Dendritic cell treated with granulocyte-macrophage colony-stimulating factor and Interleukin-4, amounts not matched to agents 40 ng/mL and 50 ng/mL, for 4 days (primary cell): ENCODE data around the gene SELENOF.

Source experiments
- H3K27ac Mint-ChIP-seq: one replicate; pipeline ENCODE4 v1.8.0; 2022; ENCODE audit warnings: mild to moderate bottlenecking, mixed read lengths
- H3K27me3 Mint-ChIP-seq: one replicate; pipeline ENCODE4 v1.8.0; 2022; ENCODE audit warnings: mild to moderate bottlenecking, mixed read lengths
- H3K36me3 Mint-ChIP-seq: one replicate; pipeline ENCODE4 v1.8.0; 2022; ENCODE audit warnings: low read depth, mixed read lengths
- H3K4me1 Mint-ChIP-seq: one replicate; pipeline ENCODE4 v1.8.0; 2022; ENCODE audit warnings: low read depth, mixed read lengths
- H3K4me3 Mint-ChIP-seq: one replicate; pipeline ENCODE4 v1.8.0; 2022; ENCODE audit warnings: mild to moderate bottlenecking, moderate library complexity, mixed read lengths
- H3K9me3 Mint-ChIP-seq: one replicate; pipeline ENCODE4 v1.8.0; 2022; ENCODE audit warnings: mixed read lengths
- intact Hi-C: fragments of 100-400 bp; cut with micrococcal nuclease; formaldehyde crosslinking; loops from one replicate; pipeline ENCODE4 v1.15.0; 2022

Gene SELENOF

DNA sequence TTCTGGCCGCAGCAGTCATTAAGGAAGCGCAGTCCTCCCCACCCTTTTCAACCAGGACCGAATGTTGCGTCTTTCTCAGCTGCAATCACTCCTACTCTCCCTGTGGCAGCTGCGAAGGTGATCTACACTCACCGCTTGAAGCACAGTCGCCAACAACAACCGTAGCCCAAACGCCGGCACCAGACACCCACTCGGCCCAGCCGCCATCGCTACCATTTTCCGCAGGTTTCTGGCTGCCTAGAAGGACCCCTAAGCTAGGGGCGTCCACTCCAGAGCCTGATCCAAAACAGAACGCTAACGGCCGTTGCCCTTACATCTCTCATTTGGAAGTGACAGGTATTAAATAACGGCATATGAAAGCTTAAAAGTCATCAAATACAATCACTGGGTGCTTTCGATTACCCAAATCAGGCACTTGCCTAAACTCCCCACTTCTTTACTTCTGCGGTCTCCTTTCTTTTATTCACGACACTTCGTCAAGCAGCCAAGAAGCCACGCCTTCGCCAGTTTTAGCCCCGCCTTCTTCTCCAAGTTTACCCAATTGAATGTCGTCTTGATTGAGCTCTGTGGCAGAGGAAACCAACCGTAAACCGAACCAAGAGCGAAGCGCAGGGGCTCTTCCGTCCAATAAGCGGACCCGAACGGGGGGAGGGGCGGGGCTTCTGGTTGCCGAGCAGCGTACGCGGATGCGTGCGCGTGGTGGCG, at the start of gene SELENOF:
TSS of gene SELENOF (minus strand) at position 231 of the 705 bp plus-strand sequence. CDS start at position 216, 15 bp downstream.
- Mint-ChIP-seq H3K4me3 (no peak within 1 kb of the TSS), H3K9me3 (no peaks in the 10 kb centered on the region), H3K27ac (no peak within 1 kb of the TSS), H3K36me3 (peaks cover 23% of the 10 kb centered on the region), H3K4me1 (peaks cover 38% of the 10 kb centered on the region), H3K27me3 (no peaks in the 10 kb centered on the region)
- intact Hi-C loops = loop anchor here (5.0 to 10.0 kb wide), 5 partner anchors 209 to 1771 kb away; partner anchors contain the start of genes ODF2L, PKN2 and SH3GLB1

DNA sequence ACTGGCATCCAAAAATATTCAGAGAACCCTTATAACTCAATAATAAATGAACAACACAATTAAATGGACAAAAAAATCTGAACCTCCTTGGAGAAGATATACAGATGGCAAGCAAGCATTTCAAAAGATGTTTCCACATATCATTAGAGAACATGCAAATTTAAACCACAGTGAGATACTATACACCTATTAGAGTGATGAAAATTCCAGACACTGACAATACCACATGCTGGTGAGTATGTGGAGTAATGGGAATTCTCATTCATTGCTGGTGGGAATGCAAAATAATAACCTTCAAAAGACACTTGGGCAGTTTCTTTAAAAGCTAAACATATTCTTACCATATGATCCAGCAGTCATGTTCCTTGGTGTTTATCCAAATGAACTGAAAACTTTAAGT, 46.6 kb upstream of the SELENOF start:
- Mint-ChIP-seq H3K4me1 (peaks cover 7% of the 10 kb centered on the region), H3K27ac (no peak overlapping the region), H3K27me3 (no peaks in the 10 kb centered on the region), H3K36me3 (peaks cover 8% of the 10 kb centered on the region), H3K4me3 (no peak overlapping the region), H3K9me3 (no peaks in the 10 kb centered on the region)
- intact Hi-C loops = no loop called here

DNA sequence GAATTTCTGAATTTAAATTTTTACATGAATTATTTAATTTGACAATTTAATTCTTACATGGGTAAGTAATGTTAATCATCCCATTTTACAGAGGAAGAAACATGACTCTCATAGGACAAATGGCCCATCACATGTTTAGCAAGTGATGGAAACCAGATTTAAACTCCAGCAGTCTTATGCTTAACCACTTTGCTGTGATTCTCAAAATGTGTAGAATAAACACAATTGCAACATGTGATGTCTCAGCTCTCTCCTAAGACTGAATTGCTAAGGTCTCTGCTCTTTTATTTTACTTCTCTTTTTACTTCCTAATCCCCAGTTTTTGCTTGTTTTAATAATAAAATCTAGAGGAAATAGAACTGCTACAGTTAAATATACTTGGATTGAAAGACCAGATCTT, 43.3 kb upstream of the SELENOF start:
- H3K27me3 Mint-ChIP-seq = no peaks in the 10 kb centered on the region
- no peaks in the 10 kb centered on the region for H3K4me1 Mint-ChIP-seq
- H3K9me3 Mint-ChIP-seq = no peaks in the 10 kb centered on the region
- no peak overlapping the region for H3K4me3 Mint-ChIP-seq
- no peaks in the 10 kb centered on the region for H3K36me3 Mint-ChIP-seq
- intact Hi-C loops = no loop called here
- H3K27ac Mint-ChIP-seq = no peak overlapping the region

DNA sequence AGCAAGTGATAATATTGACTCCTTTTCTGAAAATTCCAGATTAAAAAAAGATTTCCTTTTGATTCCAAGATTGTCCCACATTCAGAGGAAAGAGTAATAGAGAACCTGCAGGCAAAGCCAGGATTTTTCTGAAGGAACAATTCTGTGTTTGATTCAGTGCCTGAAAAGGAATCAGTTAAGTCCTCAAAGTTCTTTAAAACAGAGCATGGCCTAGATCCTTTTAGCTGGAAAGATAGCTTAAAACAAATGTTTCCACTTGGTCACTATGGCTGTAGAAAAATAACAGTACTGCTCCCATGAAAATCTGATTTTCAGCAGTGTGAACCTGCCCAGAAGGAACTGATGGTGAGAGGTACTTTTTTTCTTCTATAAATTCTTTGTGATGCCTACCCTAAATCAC, 42.3 kb upstream of the SELENOF start:
- H3K27ac Mint-ChIP-seq = no peak overlapping the region
- intact Hi-C loops = no loop called here
- no peaks in the 10 kb centered on the region for H3K4me1 Mint-ChIP-seq
- H3K27me3 Mint-ChIP-seq = no peaks in the 10 kb centered on the region
- H3K4me3 Mint-ChIP-seq = no peak overlapping the region
- H3K9me3 Mint-ChIP-seq = no peaks in the 10 kb centered on the region
- H3K36me3 Mint-ChIP-seq = no peaks in the 10 kb centered on the region

DNA sequence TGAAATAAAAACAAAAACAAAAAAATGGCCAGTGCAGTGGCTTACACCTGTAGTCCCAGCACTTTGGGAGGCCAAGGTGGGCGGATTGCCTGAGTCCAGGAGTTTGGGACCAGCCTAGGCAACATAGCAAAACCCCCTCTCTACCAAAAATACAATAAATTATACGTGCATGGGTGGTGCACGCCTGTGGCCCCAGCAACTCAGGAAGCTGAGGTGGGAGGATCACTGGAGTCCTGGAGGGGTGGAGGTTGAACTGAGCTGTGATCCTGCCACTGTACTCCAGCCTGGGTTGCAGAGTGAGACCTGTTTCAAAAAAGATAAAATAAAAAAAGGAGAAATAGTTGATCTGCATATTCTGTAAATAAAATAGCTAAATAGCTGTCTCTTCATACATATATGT, 41.8 kb upstream of the SELENOF start:
- intact Hi-C loops = no loop called here
- peaks cover 1% of the 10 kb centered on the region for H3K4me1 Mint-ChIP-seq
- H3K27me3 Mint-ChIP-seq = no peaks in the 10 kb centered on the region
- no peak overlapping the region for H3K27ac Mint-ChIP-seq
- no peak overlapping the region for H3K4me3 Mint-ChIP-seq
- H3K36me3 Mint-ChIP-seq = no peaks in the 10 kb centered on the region
- no peaks in the 10 kb centered on the region for H3K9me3 Mint-ChIP-seq

DNA sequence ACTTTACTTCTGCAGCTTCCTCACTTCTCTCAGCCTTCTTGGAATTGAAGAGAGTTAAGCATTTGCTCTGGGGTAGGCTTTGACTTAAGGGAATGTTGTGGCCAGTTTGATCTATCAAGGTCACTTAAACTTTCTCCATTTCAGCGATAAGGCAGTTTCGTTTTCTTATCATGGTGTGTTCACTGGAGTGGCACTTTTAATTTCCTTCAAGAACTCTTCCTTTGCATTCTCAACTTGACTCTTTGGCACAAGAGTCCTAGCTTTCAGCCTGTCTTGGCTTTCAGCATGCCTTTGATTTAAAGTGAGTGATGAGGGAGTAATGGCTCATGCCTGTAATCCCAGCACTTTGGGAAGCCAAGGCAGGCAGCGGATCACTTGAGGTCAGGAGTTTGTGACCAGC, 39.2 kb upstream of the SELENOF start:
- Mint-ChIP-seq H3K4me3 (no peak overlapping the region), H3K9me3 (no peaks in the 10 kb centered on the region), H3K27ac (no peak overlapping the region), H3K4me1 (peaks cover 9% of the 10 kb centered on the region), H3K36me3 (no peaks in the 10 kb centered on the region), H3K27me3 (no peaks in the 10 kb centered on the region)
- intact Hi-C loops = no loop called here

DNA sequence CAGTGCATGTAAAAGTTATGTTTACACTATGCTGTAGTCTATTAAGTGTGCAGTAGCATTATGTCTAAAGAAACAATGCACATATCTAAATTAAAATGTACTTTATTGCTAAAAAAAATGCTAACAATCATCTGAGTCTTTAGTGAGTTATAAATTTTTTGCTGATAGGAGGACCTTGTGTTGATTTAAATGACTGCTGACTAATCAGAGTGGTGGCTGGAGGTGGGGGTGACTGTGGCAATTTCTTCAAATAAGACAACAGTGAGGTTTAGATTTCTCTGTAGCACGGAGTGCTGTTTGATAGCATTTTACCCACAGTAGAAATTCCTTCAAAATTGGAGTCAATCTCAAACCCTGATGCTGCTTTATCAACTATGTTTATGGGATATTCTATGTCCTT, 37.5 kb upstream of the SELENOF start:
- Mint-ChIP-seq H3K27me3 (no peaks in the 10 kb centered on the region), H3K9me3 (no peaks in the 10 kb centered on the region), H3K27ac (no peak overlapping the region), H3K4me1 (peaks cover 9% of the 10 kb centered on the region), H3K36me3 (no peaks in the 10 kb centered on the region), H3K4me3 (no peak overlapping the region)
- intact Hi-C loops = no loop called here

DNA sequence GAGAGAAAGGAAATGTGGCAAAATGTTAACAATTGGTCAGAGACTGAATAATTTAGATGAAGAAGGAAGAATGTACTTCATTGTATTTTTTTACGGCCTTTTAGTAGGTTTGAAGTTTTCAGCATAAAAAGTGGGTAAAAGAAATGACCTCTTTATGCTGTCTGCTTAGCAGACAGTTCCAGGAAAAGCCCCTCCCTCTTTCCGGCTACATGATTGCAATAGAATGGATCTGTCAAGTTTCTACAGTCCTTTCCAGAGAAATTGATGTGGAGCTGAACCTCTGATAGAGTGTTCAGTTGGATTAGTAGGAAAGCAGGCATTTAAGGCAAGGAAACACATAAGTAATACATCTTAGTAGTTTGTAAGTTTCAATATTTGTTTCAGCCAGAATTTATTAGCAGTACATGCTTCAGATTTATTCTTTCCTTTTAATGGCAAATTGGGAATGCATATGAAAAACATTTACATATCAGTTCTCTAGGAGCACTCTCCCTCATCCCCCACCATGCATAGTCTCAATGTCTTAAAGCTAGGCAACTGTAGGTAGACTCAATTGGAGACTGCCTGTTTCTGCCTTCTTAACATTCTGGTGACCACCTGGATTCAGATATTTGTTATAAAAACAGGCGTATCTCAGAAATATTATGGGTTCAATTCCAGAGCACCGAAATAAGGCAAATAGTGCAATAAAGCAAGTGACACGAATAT, 36.9 kb upstream of the SELENOF start:
- no peaks in the 10 kb centered on the region for H3K9me3 Mint-ChIP-seq
- H3K27me3 Mint-ChIP-seq = no peaks in the 10 kb centered on the region
- no peak overlapping the region for H3K27ac Mint-ChIP-seq
- no peak overlapping the region for H3K4me3 Mint-ChIP-seq
- no peaks in the 10 kb centered on the region for H3K36me3 Mint-ChIP-seq
- intact Hi-C loops = no loop called here
- H3K4me1 Mint-ChIP-seq = peaks cover 9% of the 10 kb centered on the region

DNA sequence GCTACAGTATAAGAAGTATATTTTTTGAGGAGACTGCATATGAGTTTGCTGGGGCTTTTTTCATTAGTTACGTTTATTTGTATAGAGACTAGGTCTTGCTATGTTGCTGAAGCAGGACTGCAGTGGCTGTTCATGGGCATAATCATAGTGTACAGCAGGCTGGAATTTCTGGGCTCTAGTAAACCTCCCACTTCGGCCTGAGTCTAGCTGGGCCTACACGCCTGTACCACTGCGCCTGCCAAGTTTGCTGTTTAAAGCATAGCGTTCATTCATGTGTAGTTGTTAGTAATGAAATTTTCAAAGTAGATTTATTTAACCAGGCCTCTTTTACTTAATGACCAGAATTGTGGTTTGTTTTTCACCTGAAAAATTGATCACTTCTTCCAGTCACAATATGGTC, 34.3 kb upstream of the SELENOF start:
- Mint-ChIP-seq H3K9me3 (no peaks in the 10 kb centered on the region), H3K36me3 (no peaks in the 10 kb centered on the region), H3K4me1 (peaks cover 9% of the 10 kb centered on the region), H3K27me3 (no peaks in the 10 kb centered on the region), H3K4me3 (no peak overlapping the region), H3K27ac (no peak overlapping the region)
- intact Hi-C loops = no loop called here

DNA sequence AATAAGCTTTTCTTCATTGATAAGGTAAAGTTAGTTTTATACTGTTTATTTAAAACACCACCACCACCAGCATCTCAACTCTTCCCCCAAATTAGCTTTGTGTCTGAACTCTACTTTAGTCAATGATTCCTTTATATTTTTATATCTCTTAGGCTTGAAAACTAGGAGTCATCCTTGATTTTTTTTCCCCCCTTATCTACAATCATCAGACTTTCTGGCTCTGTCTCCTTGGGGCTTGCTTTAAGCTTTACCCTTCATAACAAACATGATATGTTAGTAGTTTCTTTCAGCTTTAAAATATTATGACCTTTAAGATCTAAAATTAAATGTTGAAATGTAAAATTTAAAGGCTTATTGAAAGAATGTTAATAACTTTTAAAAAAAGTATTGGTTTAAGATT, 28.8 kb upstream of the SELENOF start:
- Mint-ChIP-seq H3K4me1 (peaks cover 6% of the 10 kb centered on the region), H3K36me3 (no peaks in the 10 kb centered on the region), H3K9me3 (no peaks in the 10 kb centered on the region), H3K27me3 (no peaks in the 10 kb centered on the region), H3K27ac (no peak overlapping the region), H3K4me3 (no peak overlapping the region)
- intact Hi-C loops = no loop called here

DNA sequence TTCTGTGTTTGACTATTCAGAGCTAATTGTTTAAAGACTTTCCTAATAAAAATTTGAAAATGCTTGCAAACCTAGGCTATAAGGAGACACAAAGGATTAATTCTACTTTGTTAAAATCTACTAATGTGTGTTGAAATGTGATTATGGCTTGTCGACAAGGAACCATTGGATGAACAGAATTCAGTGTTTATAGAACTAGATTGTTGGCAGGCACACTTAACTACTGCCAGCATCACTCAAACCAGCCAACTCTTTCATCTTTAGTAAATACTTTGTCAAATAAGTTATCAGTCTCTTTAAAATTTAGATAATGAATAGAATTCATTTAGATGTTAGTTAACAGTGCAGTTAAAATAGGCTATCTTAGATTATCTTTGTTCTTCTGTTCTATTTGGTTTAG, 28.1 kb upstream of the SELENOF start:
- intact Hi-C loops = no loop called here
- Mint-ChIP-seq H3K4me3 (no peak overlapping the region), H3K4me1 (peaks cover 6% of the 10 kb centered on the region), H3K9me3 (no peaks in the 10 kb centered on the region), H3K27ac (no peak overlapping the region), H3K36me3 (no peaks in the 10 kb centered on the region), H3K27me3 (no peaks in the 10 kb centered on the region)

DNA sequence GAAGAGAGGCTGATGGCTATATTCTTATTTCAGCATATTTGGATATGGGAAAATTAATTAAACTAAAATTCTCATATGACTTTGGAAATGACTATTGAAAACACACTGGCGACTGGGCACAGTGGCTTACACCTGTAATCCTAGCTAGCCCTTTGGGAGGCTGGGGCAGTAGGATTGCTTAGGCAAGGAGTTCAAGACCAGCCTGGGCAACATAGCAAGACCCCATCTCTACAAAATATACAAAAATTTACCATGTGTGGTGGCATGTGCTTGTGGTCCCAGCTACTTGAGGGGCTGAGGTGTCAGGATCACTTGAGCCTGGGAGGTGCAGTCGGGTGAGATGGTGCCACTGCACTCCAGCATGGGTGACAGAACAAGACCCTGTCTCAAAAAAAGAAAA, 26.7 kb upstream of the SELENOF start:
- H3K9me3 Mint-ChIP-seq = no peaks in the 10 kb centered on the region
- intact Hi-C loops = no loop called here
- H3K27me3 Mint-ChIP-seq = no peaks in the 10 kb centered on the region

DNA sequence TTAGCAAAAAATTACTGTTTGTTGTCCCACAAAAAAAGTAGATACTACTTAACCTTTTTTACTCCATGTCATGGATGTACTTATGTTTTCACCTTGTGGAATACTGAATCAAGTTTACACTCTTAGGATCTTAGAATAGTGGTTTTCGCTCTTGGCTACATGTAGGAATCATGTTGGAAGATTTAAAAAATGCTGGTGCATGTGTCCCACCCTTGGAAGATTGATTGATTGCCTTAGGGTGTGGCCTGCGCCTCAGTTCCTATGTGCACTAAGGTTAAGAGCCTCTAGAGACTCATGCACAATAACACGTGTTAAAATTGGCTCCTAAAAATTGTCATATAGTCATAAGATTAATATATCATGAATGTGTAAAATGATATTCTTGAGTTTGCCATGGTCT, 25.5 kb upstream of the SELENOF start:
- Mint-ChIP-seq H3K27me3 (no peaks in the 10 kb centered on the region), H3K4me1 (peaks cover 6% of the 10 kb centered on the region), H3K4me3 (no peak overlapping the region), H3K36me3 (no peaks in the 10 kb centered on the region), H3K9me3 (no peaks in the 10 kb centered on the region), H3K27ac (no peak overlapping the region)
- intact Hi-C loops = no loop called here

More for the DNA sequence above, 26.7 kb upstream of the SELENOF start:
- H3K4me3 Mint-ChIP-seq = no peak overlapping the region
- H3K36me3 Mint-ChIP-seq = no peaks in the 10 kb centered on the region
- no peak overlapping the region for H3K27ac Mint-ChIP-seq
- peaks cover 6% of the 10 kb centered on the region for H3K4me1 Mint-ChIP-seq

DNA sequence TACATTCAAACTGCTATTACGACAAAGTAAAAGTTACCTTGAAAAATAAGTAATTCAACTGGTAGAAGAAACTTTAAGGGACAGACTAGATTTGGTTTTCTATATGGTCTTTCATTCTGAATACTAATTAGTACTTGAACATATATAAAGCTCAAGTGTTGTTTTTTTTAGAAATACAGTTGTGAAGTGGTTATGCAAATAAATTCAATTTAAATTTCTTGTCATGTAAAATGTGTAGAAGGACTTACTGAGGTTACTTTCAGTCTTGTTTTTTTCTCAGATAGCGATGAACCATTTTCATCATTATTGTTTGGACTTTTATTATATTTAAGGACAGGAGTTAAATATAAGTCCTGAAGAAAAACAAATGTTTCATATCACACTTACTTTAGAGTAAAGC, 24.9 kb upstream of the SELENOF start:
- intact Hi-C loops = no loop called here
- H3K4me3 Mint-ChIP-seq = no peak overlapping the region

DNA sequence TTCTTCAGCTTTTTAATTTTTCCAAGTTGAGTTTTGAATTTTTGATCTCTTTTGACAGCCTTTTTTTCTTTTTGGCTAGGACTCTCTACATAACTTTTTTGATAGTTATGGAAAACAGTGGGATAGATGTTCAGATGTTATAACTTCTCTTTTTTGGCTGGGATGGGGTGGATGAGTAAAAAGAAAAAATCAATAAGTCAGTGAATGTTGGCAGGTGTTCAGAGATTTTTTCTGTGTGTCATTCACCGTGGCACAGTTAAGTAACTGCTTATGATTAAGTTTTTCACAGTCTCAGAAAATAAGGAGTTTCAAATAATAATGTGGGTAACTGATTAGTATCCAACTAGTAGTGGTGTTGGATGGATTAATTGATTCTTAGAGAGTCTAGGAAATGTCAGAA, 24.5 kb upstream of the SELENOF start:
- no peak overlapping the region for H3K27ac Mint-ChIP-seq
- peaks cover 12% of the 10 kb centered on the region for H3K4me1 Mint-ChIP-seq
- H3K36me3 Mint-ChIP-seq = no peaks in the 10 kb centered on the region
- no peaks in the 10 kb centered on the region for H3K9me3 Mint-ChIP-seq
- H3K27me3 Mint-ChIP-seq = no peaks in the 10 kb centered on the region
- H3K4me3 Mint-ChIP-seq = no peak overlapping the region
- intact Hi-C loops = no loop called here

More for the DNA sequence above, 24.9 kb upstream of the SELENOF start:
- Mint-ChIP-seq H3K27me3 (no peaks in the 10 kb centered on the region), H3K27ac (no peak overlapping the region), H3K36me3 (no peaks in the 10 kb centered on the region), H3K9me3 (no peaks in the 10 kb centered on the region), H3K4me1 (peaks cover 7% of the 10 kb centered on the region)
